Esophagus muscularis mucosa (tissue), 4 donors: ENCODE results near the gene LIMK2. TPM values are rescaled to one million over a fixed set of nuclear protein-coding genes. Genes with fewer than 3 reads are reported as not detected.

Experiments used
- DNase-seq: peaks from one replicate; pipeline ENCODE4 v3.0.0-alpha.2; 2017; ENCODE audit errors: extremely low spot score
- H3K27ac ChIP-seq, 4 donors: fragments of 200-600 bp; sonication (generic); replicated peaks in 1 of 4; 1 replicate in 3 of 4; 2 replicates in 1 of 4; pipeline ENCODE4 v1.5.1; 2016 to 2019; ENCODE audit warnings: mild to moderate bottlenecking in 1 of 4
- H3K27me3 ChIP-seq, 4 donors: fragments of 200-600 bp; sonication (generic); one replicate each; pipeline versions ENCODE4 v1.5.1 to v1.6.0; 2016 to 2019
- H3K36me3 ChIP-seq, 4 donors: fragments of 200-600 bp; sonication (generic); one replicate each; pipeline ENCODE4 v1.5.1; 2016 to 2019
- H3K4me1 ChIP-seq, 4 donors: fragments of 200-600 bp; sonication (generic); one replicate each; pipeline ENCODE4 v1.5.1; 2016 to 2019
- H3K4me3 ChIP-seq, 4 donors: fragments of 200-600 bp; sonication (generic); 1 replicate in 2 of 4; 2 replicates in 2 of 4; pipeline ENCODE4 v1.5.1; 2016 to 2019; ENCODE audit warnings: mild to moderate bottlenecking in 4 of 4, moderate library complexity in 1 of 4
- H3K9me3 ChIP-seq, 4 donors: fragments of 200-600 bp; sonication (generic); 1 replicate in 3 of 4; 2 replicates in 1 of 4; pipeline ENCODE4 v1.5.1; 2016 to 2019
- EP300 ChIP-seq: sonication (generic); formaldehyde crosslinking; IDR thresholded peaks from one replicate; pipeline ENCODE4 v1.6.1; 2017; ENCODE audit warnings: antibody characterized with exemption
- POLR2A ChIP-seq: fragments of 450-650 bp; IDR thresholded peaks from one replicate; pipeline ENCODE4 v1.6.1; 2017; ENCODE audit warnings: antibody characterized with exemption, moderate library complexity, mild to moderate bottlenecking, low read depth
- POLR2AphosphoS5 ChIP-seq, 2 donors: sonication (generic); formaldehyde crosslinking; IDR thresholded peaks; one replicate each; pipeline ENCODE4 v1.6.1; 2017; ENCODE audit warnings: antibody characterized with exemption in 2 of 2
- WGBS: methylation state at CpG from one replicate; pipeline ENCODE4 v1.1.5; 2018; 5-methylcytosine and 5-hydroxymethylcytosine counted together
- intact Hi-C: fragments of 100-400 bp; cut with DNase I; formaldehyde crosslinking; loops from one replicate; pipeline ENCODE4 v1.15.1; 2023
- total RNA-seq, 4 donors: library from RNA; depleted of rRNA; stranded (reverse); fragments of >200 nt; gene quantifications; one replicate each; pipeline versions ENCODE4 v1.1.0 to v1.2.1, GENCODE V29; 2016
- TF ChIP-seq, protein P1 (sequence below), 3 experiments: fragments of 200-600 bp in 2 of 3; fragments of 450-650 bp in 1 of 3; sonication (generic) in 2 of 3; IDR thresholded peaks; one replicate each; pipeline ENCODE4 v1.5.1; 2017 to 2019; ENCODE audit warnings: antibody characterized with exemption in 3 of 3, mild to moderate bottlenecking in 2 of 3, moderate library complexity in 1 of 3

The LIMK2 gene
- total RNA-seq, 4 donors from 2014 or later: 12.0 to 18.2 (median 14.3) TPM

GRCh38 chr22:31262312-31263133 is 50.4 kb downstream of the LIMK2 start:
- H3K27ac ChIP-seq: no peak overlapping the region
- H3K4me3 ChIP-seq: no peak overlapping the region
- TF ChIP-seq EP300: no peak
- TF ChIP-seq POLR2A: no peak
- TF ChIP-seq POLR2AphosphoS5 (IDR thresholded peaks at IDR 0.05): no peak
- TF ChIP-seq, protein P1, sequence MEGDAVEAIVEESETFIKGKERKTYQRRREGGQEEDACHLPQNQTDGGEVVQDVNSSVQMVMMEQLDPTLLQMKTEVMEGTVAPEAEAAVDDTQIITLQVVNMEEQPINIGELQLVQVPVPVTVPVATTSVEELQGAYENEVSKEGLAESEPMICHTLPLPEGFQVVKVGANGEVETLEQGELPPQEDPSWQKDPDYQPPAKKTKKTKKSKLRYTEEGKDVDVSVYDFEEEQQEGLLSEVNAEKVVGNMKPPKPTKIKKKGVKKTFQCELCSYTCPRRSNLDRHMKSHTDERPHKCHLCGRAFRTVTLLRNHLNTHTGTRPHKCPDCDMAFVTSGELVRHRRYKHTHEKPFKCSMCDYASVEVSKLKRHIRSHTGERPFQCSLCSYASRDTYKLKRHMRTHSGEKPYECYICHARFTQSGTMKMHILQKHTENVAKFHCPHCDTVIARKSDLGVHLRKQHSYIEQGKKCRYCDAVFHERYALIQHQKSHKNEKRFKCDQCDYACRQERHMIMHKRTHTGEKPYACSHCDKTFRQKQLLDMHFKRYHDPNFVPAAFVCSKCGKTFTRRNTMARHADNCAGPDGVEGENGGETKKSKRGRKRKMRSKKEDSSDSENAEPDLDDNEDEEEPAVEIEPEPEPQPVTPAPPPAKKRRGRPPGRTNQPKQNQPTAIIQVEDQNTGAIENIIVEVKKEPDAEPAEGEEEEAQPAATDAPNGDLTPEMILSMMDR (IDR thresholded peaks at IDR 0.05): no peak
- 61% methylated on average over 7 of the region's 13 CpGs for WGBS
- no peak for DNase-seq
- intact Hi-C loops: no loop called here
- no peaks in the 10 kb centered on the region for H3K9me3 ChIP-seq
- H3K4me1 ChIP-seq: no peaks in the 10 kb centered on the region
- peaks cover 18 to 89% (median 76%) of the 10 kb centered on the region in 4 donors for H3K36me3 ChIP-seq
- H3K27me3 ChIP-seq: no peaks in the 10 kb centered on the region

DNA sequence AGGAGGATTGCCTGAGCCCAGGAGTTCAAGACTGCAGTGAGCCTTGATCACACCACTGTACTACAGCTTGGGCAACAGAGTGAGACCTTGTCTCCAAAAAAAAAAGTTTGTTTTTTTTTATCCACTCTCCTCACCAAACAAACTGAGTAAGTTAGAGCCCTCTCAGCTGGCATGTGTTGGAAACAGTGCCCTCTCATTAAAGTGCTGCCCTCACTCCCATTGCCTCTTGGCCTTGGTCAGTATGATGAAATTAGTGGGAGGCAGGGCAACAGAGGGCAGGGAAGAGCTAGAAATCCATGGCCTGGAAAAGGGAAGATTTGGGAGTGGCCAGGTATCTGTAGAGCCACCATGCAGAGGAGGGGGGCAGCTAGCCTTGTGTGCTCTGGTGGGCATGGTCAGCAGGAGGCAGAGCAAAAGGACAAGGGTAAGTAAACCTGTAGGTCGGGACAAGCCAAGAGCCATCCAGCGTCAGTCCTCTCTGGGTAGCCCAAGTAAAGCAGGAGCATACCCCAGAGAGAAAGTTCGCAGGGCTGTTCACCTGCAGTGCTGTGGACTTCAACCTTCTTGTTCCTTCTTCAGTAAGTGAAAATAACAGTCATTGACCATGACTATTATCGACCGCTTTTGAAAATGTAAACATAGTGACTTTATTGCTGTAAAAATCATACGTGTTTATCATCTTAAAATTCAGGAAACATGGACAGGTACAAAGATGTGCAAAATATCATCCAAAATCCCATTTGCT is 52.0 kb downstream of the LIMK2 start:
- Histone ChIP-seq H3K27ac (no peak overlapping the region), H3K9me3 (no peaks in the 10 kb centered on the region), H3K4me1 (no peaks in the 10 kb centered on the region), H3K4me3 (no peak overlapping the region), H3K36me3 (peaks cover 23 to 93% (median 80%) of the 10 kb centered on the region in 4 donors), H3K27me3 (no peaks in the 10 kb centered on the region)
- intact Hi-C loops: no loop called here
- no peak for TF ChIP-seq POLR2A
- TF ChIP-seq POLR2AphosphoS5 (IDR thresholded peaks at IDR 0.05): no peak
- TF ChIP-seq EP300: no peak
- TF ChIP-seq, protein P1 (IDR thresholded peaks at IDR 0.05): no peak
- DNase-seq: no peak
- 97% methylated on average over 6 of the region's 6 CpGs for WGBS

DNA sequence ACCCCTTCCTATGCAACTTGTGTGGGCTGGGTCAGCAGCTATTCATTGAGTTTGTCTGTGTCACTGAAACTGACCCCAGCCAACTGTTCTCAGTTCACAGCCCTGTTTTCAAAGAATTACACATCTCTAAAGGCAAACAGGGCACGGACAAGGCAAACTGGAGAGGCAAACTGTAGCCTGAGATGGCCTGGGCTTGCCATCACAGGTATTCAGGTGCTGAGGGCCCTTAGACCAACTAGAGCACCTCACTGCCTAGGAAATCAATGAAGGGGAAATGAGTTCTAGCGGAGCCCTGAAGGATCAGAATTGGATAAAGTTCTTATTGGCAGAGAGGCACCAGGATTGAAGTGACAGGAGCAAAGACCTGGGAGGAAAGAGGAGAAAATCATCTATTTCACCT is 56.2 kb downstream of the LIMK2 start:
- H3K36me3 ChIP-seq: peaks cover 18 to 85% (median 68%) of the 10 kb centered on the region in 4 donors
- H3K9me3 ChIP-seq: no peaks in the 10 kb centered on the region
- H3K27me3 ChIP-seq: no peaks in the 10 kb centered on the region
- DNase-seq: no peak
- no peak overlapping the region for H3K4me3 ChIP-seq
- TF ChIP-seq POLR2AphosphoS5 (IDR thresholded peaks at IDR 0.05) (no peak), POLR2A (no peak), EP300 (no peak)
- TF ChIP-seq, protein P1 (IDR thresholded peaks at IDR 0.05): no peak
- intact Hi-C loops: no loop called here
- no peak overlapping the region for H3K27ac ChIP-seq
- 98% methylated on average over 2 of the region's 2 CpGs for WGBS
- H3K4me1 ChIP-seq: peaks cover 0 to 5% (median 0%) of the 10 kb centered on the region in 4 donors

DNA sequence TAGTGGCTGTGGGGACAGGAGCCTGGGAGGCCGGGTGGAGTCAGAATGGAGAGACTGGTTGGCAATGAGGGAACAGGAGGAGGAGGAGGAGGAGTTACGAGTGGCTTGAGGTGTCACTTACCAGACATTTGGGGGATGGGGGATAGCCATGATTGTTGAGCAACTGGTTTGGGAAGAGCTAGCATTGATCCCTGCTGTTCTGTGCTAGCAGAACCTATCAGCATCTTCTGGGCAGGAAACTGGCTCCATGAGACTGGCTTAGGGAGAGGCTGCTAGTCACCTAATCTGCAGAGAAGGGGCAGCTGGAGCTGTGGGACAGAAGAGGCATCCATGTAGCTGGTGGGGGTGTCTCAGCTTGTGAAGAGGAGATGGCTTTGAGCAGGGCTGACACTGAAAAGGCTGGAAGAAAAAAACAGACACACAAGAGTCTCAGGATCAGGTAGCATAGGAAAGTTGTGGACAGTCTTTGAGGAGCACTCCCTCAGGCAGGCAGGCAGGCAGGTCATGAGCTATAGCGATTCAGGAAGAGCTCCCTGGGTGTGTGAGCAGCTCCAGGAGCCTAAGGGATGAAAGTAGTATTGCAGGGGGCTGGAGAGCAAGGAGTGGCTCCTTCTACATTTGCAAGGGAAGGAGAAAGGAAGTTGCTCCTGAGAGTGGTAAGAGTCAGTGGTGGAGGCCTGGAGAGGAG is 57.9 kb downstream of the LIMK2 start:
- TF ChIP-seq EP300 (no peak), POLR2A (no peak), POLR2AphosphoS5 (IDR thresholded peaks at IDR 0.05) (no peak)
- TF ChIP-seq, protein P1 (IDR thresholded peaks at IDR 0.05): no peak
- H3K4me1 ChIP-seq: peaks cover 0 to 5% (median 0%) of the 10 kb centered on the region in 4 donors
- intact Hi-C loops: no loop called here
- no peak overlapping the region for H3K27ac ChIP-seq
- DNase-seq: no peak
- H3K27me3 ChIP-seq: no peaks in the 10 kb centered on the region
- 63% methylated on average over 2 of the region's 3 CpGs for WGBS
- no peaks in the 10 kb centered on the region for H3K9me3 ChIP-seq
- H3K4me3 ChIP-seq: no peak overlapping the region
- peaks cover 22 to 87% (median 70%) of the 10 kb centered on the region in 4 donors for H3K36me3 ChIP-seq
